Measurements from ENCODE around the gene LINS1.

The LINS1 gene

GRCh38 chr15:100537331-100537730 lies 64.7 kb downstream of the LINS1 start:
- H3K27ac ChIP-seq, result no peak overlapping the region
- no peak for TF ChIP-seq CTCF (conservative IDR thresholded peaks at IDR 0.05; ENCODE audit: low read depth)
- DNase-seq (ENCODE audit: low spot score), result no peak
- POLR2A ChIA-PET (ENCODE audit: low non-redundant PET), result no interaction called here
- CTCF ChIA-PET, result interaction anchor here (0.6 kb wide), 1 partner anchor 109 kb away, joined by 4 read pairs; no protein-coding TSS in a partner anchor

- H3K27ac ChIP-seq, result no peak overlapping the region
- POLR2A ChIA-PET (ENCODE audit: low non-redundant PET), result no interaction called here
- TF ChIP-seq CTCF (conservative IDR thresholded peaks at IDR 0.05; ENCODE audit: low read depth), result no peak
- CTCF ChIA-PET, result interaction anchor here (0.6 to 0.7 kb wide), 2 partner anchors 110 to 198 kb away, joined by 3 to 4 read pairs; no protein-coding TSS in a partner anchor
- no peak for DNase-seq (ENCODE audit: low spot score)
Observed at GRCh38 chr15:100536733-100537132, 65.3 kb downstream of the LINS1 start.

- TF ChIP-seq CTCF (conservative IDR thresholded peaks at IDR 0.05; ENCODE audit: low read depth), result no peak
- POLR2A ChIA-PET (ENCODE audit: low non-redundant PET), result no interaction called here
- no peak overlapping the region for H3K27ac ChIP-seq
- DNase-seq (ENCODE audit: low spot score), result no peak
- CTCF ChIA-PET, result interaction anchor here (0.6 to 1.1 kb wide), 2 partner anchors 150 to 176 kb away, joined by 3 read pairs; no protein-coding TSS in a partner anchor
Observed at GRCh38 chr15:100533886-100534285, 68.1 kb downstream of the LINS1 start.

GRCh38 chr15:100531823-100532327 lies 70.1 kb downstream of the LINS1 start:
- ChIA-PET CTCF (no interaction called here), POLR2A (ENCODE audit: low non-redundant PET) (no interaction called here)
- H3K27ac ChIP-seq, result no peak overlapping the region
- DNase-seq (ENCODE audit: low spot score), result no peak
- TF ChIP-seq CTCF (conservative IDR thresholded peaks at IDR 0.05; ENCODE audit: low read depth), result no peak

- no peak for TF ChIP-seq CTCF (conservative IDR thresholded peaks at IDR 0.05; ENCODE audit: low read depth)
- ChIA-PET POLR2A (ENCODE audit: low non-redundant PET) (no interaction called here), CTCF (no interaction called here)
- DNase-seq (ENCODE audit: low spot score), result no peak
- H3K27ac ChIP-seq, result no peak overlapping the region
Observed at GRCh38 chr15:100531204-100531603, 70.8 kb downstream of the LINS1 start.

- no peak for TF ChIP-seq CTCF (conservative IDR thresholded peaks at IDR 0.05; ENCODE audit: low read depth)
- H3K27ac ChIP-seq, result no peak overlapping the region
- ChIA-PET CTCF (no interaction called here), POLR2A (ENCODE audit: low non-redundant PET) (no interaction called here)
- peak; percentile 68 for DNase-seq (ENCODE audit: low spot score)
Observed at GRCh38 chr15:100529556-100529955, 72.4 kb downstream of the LINS1 start.

All from RWPE1 (cell line).